Measurements from ENCODE around the gene CUL9.

Gene CUL9

GRCh38 chr6:43260791-43261190 is 78.8 kb downstream of the CUL9 start:
- no peak overlapping the region for H3K9ac ChIP-seq (ENCODE audit: low read depth, low read length)
- no peaks in the 10 kb centered on the region for H3K9me3 ChIP-seq (ENCODE audit: insufficient read depth, low read depth, low read length)
- H3K4me3 ChIP-seq (ENCODE audit: low read length), result no peak overlapping the region
- no peak overlapping the region for H3K27ac ChIP-seq (ENCODE audit: low read depth, low read length)
- H3K4me1 ChIP-seq (ENCODE audit: insufficient read depth, low read length), result no peaks in the 10 kb centered on the region
- H3K36me3 ChIP-seq (ENCODE audit: insufficient read depth, low read length), result no peaks in the 10 kb centered on the region
- no peaks in the 10 kb centered on the region for H3K27me3 ChIP-seq (ENCODE audit: insufficient read depth, low read length)
- WGBS, result 79% methylated on average over 4 of the region's 4 CpGs

GRCh38 chr6:43261198-43261597 is 79.2 kb downstream of the CUL9 start:
- H3K36me3 ChIP-seq (ENCODE audit: insufficient read depth, low read length), result no peaks in the 10 kb centered on the region
- H3K4me3 ChIP-seq (ENCODE audit: low read length), result no peak overlapping the region
- no peak overlapping the region for H3K27ac ChIP-seq (ENCODE audit: low read depth, low read length)
- WGBS, result 86% methylated on average over 4 of the region's 5 CpGs
- no peaks in the 10 kb centered on the region for H3K4me1 ChIP-seq (ENCODE audit: insufficient read depth, low read length)
- no peaks in the 10 kb centered on the region for H3K9me3 ChIP-seq (ENCODE audit: insufficient read depth, low read depth, low read length)
- no peak overlapping the region for H3K9ac ChIP-seq (ENCODE audit: low read depth, low read length)
- H3K27me3 ChIP-seq (ENCODE audit: insufficient read depth, low read length), result no peaks in the 10 kb centered on the region

GRCh38 chr6:43262000-43262779 is 80.2 kb downstream of the CUL9 start:
- Histone ChIP-seq H3K4me1 (ENCODE audit: insufficient read depth, low read length) (peaks cover 2% of the 10 kb centered on the region), H3K9ac (ENCODE audit: low read depth, low read length) (no peak overlapping the region), H3K4me3 (ENCODE audit: low read length) (no peak overlapping the region), H3K9me3 (ENCODE audit: insufficient read depth, low read depth, low read length) (no peaks in the 10 kb centered on the region), H3K27ac (ENCODE audit: low read depth, low read length) (no peak overlapping the region), H3K27me3 (ENCODE audit: insufficient read depth, low read length) (no peaks in the 10 kb centered on the region), H3K36me3 (ENCODE audit: insufficient read depth, low read length) (no peaks in the 10 kb centered on the region)
- WGBS, result 86% methylated on average over 14 of the region's 14 CpGs

GRCh38 chr6:43262780-43263313 is 80.9 kb downstream of the CUL9 start:
- H3K27ac ChIP-seq (ENCODE audit: low read depth, low read length), result no peak overlapping the region
- H3K9me3 ChIP-seq (ENCODE audit: insufficient read depth, low read depth, low read length), result no peaks in the 10 kb centered on the region
- H3K4me3 ChIP-seq (ENCODE audit: low read length), result no peak overlapping the region
- H3K36me3 ChIP-seq (ENCODE audit: insufficient read depth, low read length), result no peaks in the 10 kb centered on the region
- H3K9ac ChIP-seq (ENCODE audit: low read depth, low read length), result no peak overlapping the region
- WGBS, result 93% methylated on average over 39 of the region's 39 CpGs
- H3K4me1 ChIP-seq (ENCODE audit: insufficient read depth, low read length), result peaks cover 9% of the 10 kb centered on the region
- peaks cover 6% of the 10 kb centered on the region for H3K27me3 ChIP-seq (ENCODE audit: insufficient read depth, low read length)

GRCh38 chr6:43263314-43264178 is 81.5 kb downstream of the CUL9 start:
- Histone ChIP-seq H3K9ac (ENCODE audit: low read depth, low read length) (no peak overlapping the region), H3K4me1 (ENCODE audit: insufficient read depth, low read length) (peaks cover 11% of the 10 kb centered on the region), H3K9me3 (ENCODE audit: insufficient read depth, low read depth, low read length) (no peaks in the 10 kb centered on the region), H3K27me3 (ENCODE audit: insufficient read depth, low read length) (peaks cover 13% of the 10 kb centered on the region), H3K27ac (ENCODE audit: low read depth, low read length) (no peak overlapping the region), H3K36me3 (ENCODE audit: insufficient read depth, low read length) (no peaks in the 10 kb centered on the region), H3K4me3 (ENCODE audit: low read length) (no peak overlapping the region)
- WGBS, result 58% methylated on average over 12 of the region's 12 CpGs

GRCh38 chr6:43264599-43265145 is 82.7 kb downstream of the CUL9 start:
- Histone ChIP-seq H3K9me3 (ENCODE audit: insufficient read depth, low read depth, low read length) (no peaks in the 10 kb centered on the region), H3K36me3 (ENCODE audit: insufficient read depth, low read length) (no peaks in the 10 kb centered on the region), H3K4me3 (ENCODE audit: low read length) (no peak overlapping the region), H3K4me1 (ENCODE audit: insufficient read depth, low read length) (peaks cover 11% of the 10 kb centered on the region), H3K27me3 (ENCODE audit: insufficient read depth, low read length) (peaks cover 24% of the 10 kb centered on the region), H3K9ac (ENCODE audit: low read depth, low read length) (no peak overlapping the region), H3K27ac (ENCODE audit: low read depth, low read length) (no peak overlapping the region)
- WGBS, result 86% methylated on average over 5 of the region's 5 CpGs

- no peak overlapping the region for H3K4me3 ChIP-seq (ENCODE audit: low read length)
- peaks cover 33% of the 10 kb centered on the region for H3K27me3 ChIP-seq (ENCODE audit: insufficient read depth, low read length)
- no peak overlapping the region for H3K9ac ChIP-seq (ENCODE audit: low read depth, low read length)
- H3K27ac ChIP-seq (ENCODE audit: low read depth, low read length), result no peak overlapping the region
- H3K36me3 ChIP-seq (ENCODE audit: insufficient read depth, low read length), result no peaks in the 10 kb centered on the region
- H3K9me3 ChIP-seq (ENCODE audit: insufficient read depth, low read depth, low read length), result no peaks in the 10 kb centered on the region
- WGBS, result 90% methylated on average over 6 of the region's 6 CpGs
- peaks cover 11% of the 10 kb centered on the region for H3K4me1 ChIP-seq (ENCODE audit: insufficient read depth, low read length)
These were observed 83.6 kb downstream of the CUL9 start for GRCh38 chr6:43265564-43265963.

- H3K27ac ChIP-seq (ENCODE audit: low read depth, low read length), result no peak overlapping the region
- H3K27me3 ChIP-seq (ENCODE audit: insufficient read depth, low read length), result peaks cover 51% of the 10 kb centered on the region
- WGBS, result 31% methylated on average over 7 of the region's 7 CpGs
- no peaks in the 10 kb centered on the region for H3K9me3 ChIP-seq (ENCODE audit: insufficient read depth, low read depth, low read length)
- H3K9ac ChIP-seq (ENCODE audit: low read depth, low read length), result no peak overlapping the region
- H3K4me3 ChIP-seq (ENCODE audit: low read length), result no peak overlapping the region
- peaks cover 11% of the 10 kb centered on the region for H3K4me1 ChIP-seq (ENCODE audit: insufficient read depth, low read length)
- H3K36me3 ChIP-seq (ENCODE audit: insufficient read depth, low read length), result no peaks in the 10 kb centered on the region
These were observed 85.8 kb downstream of the CUL9 start for GRCh38 chr6:43267619-43268354.

- Histone ChIP-seq H3K27ac (ENCODE audit: low read depth, low read length) (no peak overlapping the region), H3K9ac (ENCODE audit: low read depth, low read length) (no peak overlapping the region), H3K36me3 (ENCODE audit: insufficient read depth, low read length) (no peaks in the 10 kb centered on the region), H3K9me3 (ENCODE audit: insufficient read depth, low read depth, low read length) (no peaks in the 10 kb centered on the region), H3K4me3 (ENCODE audit: low read length) (no peak overlapping the region), H3K4me1 (ENCODE audit: insufficient read depth, low read length) (peaks cover 11% of the 10 kb centered on the region), H3K27me3 (ENCODE audit: insufficient read depth, low read length) (peaks cover 56% of the 10 kb centered on the region)
- 91% methylated on average over 3 of the region's 3 CpGs for WGBS
These were observed 86.3 kb downstream of the CUL9 start for GRCh38 chr6:43268355-43268700.

- Histone ChIP-seq H3K27me3 (ENCODE audit: insufficient read depth, low read length) (peaks cover 61% of the 10 kb centered on the region), H3K4me1 (ENCODE audit: insufficient read depth, low read length) (peaks cover 11% of the 10 kb centered on the region)
These were observed 86.8 kb downstream of the CUL9 start for GRCh38 chr6:43268782-43269272.

More at GRCh38 chr6:43268782-43269272, 86.8 kb downstream of the CUL9 start:
- no peak overlapping the region for H3K4me3 ChIP-seq (ENCODE audit: low read length)
- 90% methylated on average over 9 of the region's 10 CpGs for WGBS
- no peak overlapping the region for H3K9ac ChIP-seq (ENCODE audit: low read depth, low read length)
- no peaks in the 10 kb centered on the region for H3K9me3 ChIP-seq (ENCODE audit: insufficient read depth, low read depth, low read length)
- no peak overlapping the region for H3K27ac ChIP-seq (ENCODE audit: low read depth, low read length)
- H3K36me3 ChIP-seq (ENCODE audit: insufficient read depth, low read length), result no peaks in the 10 kb centered on the region

All from HUES64 (cell line).